Fibroblast of mammary gland (primary cell): ENCODE measurements around the gene ENTPD8.
A peak's percentile ranks its signal among the peaks of the same experiment; 100 is the strongest.

Source experiments
- DNase-seq: peaks from one replicate; pipeline ENCODE4 v3.0.0-alpha.2; 2010; ENCODE audit warnings: low read depth
- H3K4me3 ChIP-seq: 2 replicates; pipeline ENCODE4 v1.5.1; 2011; ENCODE audit warnings: low read depth, mild to moderate bottlenecking, low read length, moderate library complexity; ENCODE audit not compliant: control insufficient read depth
- TF ChIP-seq, protein P1 (sequence below): conservative IDR thresholded peaks from 2 replicates; pipeline ENCODE4 v1.5.1; 2011; ENCODE audit warnings: low read depth, low read length, inconsistent platforms; ENCODE audit not compliant: control insufficient read depth, insufficient read depth

The ENTPD8 gene

GRCh38 chr9:137456864-137457405 is 15.8 kb upstream of the ENTPD8 start:
- TF ChIP-seq, protein P1, sequence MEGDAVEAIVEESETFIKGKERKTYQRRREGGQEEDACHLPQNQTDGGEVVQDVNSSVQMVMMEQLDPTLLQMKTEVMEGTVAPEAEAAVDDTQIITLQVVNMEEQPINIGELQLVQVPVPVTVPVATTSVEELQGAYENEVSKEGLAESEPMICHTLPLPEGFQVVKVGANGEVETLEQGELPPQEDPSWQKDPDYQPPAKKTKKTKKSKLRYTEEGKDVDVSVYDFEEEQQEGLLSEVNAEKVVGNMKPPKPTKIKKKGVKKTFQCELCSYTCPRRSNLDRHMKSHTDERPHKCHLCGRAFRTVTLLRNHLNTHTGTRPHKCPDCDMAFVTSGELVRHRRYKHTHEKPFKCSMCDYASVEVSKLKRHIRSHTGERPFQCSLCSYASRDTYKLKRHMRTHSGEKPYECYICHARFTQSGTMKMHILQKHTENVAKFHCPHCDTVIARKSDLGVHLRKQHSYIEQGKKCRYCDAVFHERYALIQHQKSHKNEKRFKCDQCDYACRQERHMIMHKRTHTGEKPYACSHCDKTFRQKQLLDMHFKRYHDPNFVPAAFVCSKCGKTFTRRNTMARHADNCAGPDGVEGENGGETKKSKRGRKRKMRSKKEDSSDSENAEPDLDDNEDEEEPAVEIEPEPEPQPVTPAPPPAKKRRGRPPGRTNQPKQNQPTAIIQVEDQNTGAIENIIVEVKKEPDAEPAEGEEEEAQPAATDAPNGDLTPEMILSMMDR: no peak
- DNase-seq: no peak

GRCh38 chr9:137456061-137456863 is 15.1 kb upstream of the ENTPD8 start:
- no peak overlapping the region for H3K4me3 ChIP-seq
- DNase-seq: peak; percentile 45
- TF ChIP-seq, protein P1: no peak

More at GRCh38 chr9:137456864-137457405, 15.8 kb upstream of the ENTPD8 start:
- H3K4me3 ChIP-seq: no peak overlapping the region

GRCh38 chr9:137455359-137455991 is 14.3 kb upstream of the ENTPD8 start:
- TF ChIP-seq, protein P1: no peak
- H3K4me3 ChIP-seq: no peak overlapping the region
- DNase-seq: no peak

DNA sequence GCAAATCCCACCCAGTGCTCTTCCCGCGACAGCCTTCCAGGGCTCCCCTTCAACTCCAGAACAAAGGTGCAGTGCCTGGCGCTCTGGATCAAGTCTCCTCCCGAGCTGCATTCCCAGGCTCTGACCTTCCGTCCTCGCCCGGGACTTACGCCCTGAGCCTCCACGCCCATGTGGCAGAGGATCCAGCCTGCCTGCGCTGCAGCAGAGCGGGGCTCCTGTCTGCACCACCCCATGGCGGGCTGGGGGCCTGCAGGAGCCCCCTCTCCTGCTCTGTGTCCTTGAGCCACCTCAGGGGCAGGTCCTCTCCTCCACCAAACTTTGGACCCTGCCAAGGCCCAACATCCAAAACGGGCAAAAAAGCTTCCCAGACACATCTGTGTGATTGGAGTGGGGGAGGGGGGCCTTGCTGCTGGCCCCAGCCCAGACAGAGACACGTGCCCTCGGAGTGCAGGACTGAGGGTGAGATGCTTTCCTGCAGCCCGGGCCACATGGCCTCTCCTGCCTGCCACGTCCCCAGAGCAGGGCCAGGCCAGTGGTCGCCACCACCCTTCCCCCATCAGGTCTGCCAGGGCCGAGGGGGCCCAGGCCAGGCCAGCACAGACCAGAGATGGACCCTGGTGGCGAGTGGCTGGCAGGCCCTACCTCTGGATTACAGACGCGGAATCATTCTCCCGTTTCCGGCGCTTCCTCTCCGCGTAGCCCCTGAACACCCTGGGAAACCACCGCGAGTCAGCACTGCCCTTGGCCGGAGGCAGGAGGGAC is 13.6 kb upstream of the ENTPD8 start:
- H3K4me3 ChIP-seq: no peak overlapping the region
- peak; percentile 26 for DNase-seq
- TF ChIP-seq, protein P1: no peak

DNA sequence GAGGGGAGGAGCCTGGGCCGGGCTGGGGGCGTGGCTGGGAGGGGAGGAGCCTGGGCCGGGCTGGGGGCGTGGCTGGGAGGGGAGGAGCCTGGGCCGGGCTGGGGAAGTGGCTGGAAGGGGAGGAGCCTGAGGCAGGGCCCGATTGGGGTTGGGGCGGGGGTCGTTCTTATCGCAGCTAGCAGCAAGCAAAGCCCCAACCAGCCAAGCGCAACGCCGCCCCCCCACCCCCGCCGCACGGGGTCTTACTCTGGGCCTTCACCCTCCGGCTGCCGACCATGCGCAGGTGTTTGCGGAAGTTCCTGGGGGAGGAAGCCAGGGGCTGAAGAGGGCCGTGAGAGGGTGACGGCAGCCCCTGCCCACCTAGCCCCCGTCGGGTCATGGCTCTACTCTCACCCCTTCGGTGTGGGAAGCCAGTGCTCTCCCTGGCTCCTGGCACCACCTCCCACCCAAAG is 13.0 kb upstream of the ENTPD8 start:
- peak overlapping the region; percentile 9 for H3K4me3 ChIP-seq
- DNase-seq: no peak
- TF ChIP-seq, protein P1: no peak

DNA sequence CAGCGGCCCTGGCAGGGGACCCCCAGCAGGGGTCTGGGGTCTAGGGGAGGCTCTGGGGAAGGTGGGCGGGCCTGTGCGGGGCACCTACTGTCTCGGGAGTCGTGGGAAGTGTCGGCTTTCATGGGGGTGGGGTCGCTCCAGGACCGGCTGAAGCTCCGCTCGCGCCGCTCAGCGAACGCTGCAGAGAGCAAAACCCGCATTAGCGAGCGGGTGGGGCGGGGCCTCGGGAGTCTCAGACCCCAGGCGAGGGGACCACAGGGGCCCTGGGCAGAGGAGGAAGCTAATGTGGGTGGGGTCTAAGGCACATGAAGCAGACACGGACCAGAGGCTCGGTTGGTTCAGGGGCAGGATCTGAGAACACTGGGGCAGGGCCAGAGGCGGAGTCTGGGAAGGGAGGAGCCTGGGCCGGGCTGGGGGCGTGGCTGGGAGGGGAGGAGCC is 12.5 kb upstream of the ENTPD8 start:
- peak; percentile 64 for DNase-seq
- TF ChIP-seq, protein P1: no peak
- no peak overlapping the region for H3K4me3 ChIP-seq
